HL-60 (cell line): ENCODE results near the gene CENPP.

Experiments
- GABPA ChIP-seq: IDR thresholded peaks from 2 replicates; pipeline ENCODE4 v1.6.1; 2012; ENCODE audit warnings: low read depth
- TF ChIP-seq, protein P1 (sequence below): IDR thresholded peaks from one replicate; pipeline ENCODE4 v1.5.1; 2011; ENCODE audit warnings: low read length, control low read depth, inconsistent platforms; ENCODE audit not compliant: insufficient read depth

DNA sequence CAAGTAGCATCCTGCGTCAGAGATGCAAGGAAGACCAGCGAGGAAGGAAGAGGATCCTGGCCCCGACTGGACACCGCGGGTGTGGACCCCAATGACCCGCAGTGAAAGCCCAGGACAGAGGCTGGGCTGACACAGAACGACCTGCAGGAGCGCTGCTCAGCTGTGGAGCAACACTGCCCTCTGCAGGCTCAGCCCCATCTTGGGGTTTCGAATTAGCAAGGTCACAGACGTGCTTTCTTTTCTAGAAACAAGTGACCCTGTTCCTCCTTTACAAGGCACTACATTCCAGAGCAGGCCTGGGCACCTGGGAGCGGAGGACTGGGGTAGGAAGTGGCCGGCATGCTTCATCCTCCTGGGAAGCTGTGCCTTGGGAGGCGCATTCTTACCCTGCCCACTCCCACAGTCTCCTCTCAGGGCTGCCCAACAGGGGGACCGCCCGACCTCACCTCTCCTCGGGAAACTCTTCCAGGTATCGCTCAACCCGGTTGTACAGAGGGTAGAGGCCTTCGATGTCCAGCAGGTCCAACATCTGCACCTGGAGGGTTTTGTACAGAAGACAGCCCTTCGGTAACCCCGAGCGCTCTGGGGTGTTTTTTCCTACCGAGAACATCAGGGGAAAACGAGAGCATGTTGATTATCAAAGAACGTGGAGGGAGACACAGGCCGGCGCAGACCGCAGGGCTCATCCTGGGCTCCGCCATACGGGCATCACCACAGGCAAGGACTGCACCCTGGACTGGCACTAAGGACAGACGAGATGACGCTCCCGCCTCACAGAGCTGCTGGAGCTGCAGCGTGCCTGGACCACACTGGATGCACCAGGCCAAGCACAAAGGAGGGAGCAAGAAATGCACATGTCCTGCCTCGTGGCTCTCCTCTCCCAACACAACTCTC is 309.2 kb downstream of the CENPP start:
- TF ChIP-seq GABPA = no peak
- TF ChIP-seq, protein P1, sequence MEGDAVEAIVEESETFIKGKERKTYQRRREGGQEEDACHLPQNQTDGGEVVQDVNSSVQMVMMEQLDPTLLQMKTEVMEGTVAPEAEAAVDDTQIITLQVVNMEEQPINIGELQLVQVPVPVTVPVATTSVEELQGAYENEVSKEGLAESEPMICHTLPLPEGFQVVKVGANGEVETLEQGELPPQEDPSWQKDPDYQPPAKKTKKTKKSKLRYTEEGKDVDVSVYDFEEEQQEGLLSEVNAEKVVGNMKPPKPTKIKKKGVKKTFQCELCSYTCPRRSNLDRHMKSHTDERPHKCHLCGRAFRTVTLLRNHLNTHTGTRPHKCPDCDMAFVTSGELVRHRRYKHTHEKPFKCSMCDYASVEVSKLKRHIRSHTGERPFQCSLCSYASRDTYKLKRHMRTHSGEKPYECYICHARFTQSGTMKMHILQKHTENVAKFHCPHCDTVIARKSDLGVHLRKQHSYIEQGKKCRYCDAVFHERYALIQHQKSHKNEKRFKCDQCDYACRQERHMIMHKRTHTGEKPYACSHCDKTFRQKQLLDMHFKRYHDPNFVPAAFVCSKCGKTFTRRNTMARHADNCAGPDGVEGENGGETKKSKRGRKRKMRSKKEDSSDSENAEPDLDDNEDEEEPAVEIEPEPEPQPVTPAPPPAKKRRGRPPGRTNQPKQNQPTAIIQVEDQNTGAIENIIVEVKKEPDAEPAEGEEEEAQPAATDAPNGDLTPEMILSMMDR = peak; percentile 93
